HepG2 (cell line): ENCODE data around the gene SERINC5. TPM values are rescaled to one million over a fixed set of nuclear protein-coding genes. Genes with fewer than 3 reads are reported as not detected.

ENCODE experiments used
- HNF4G ChIP-seq, 2 experiments: sonication (generic) in 1 of 2; formaldehyde crosslinking in 1 of 2; IDR thresholded peaks; 2 replicates each; pipeline versions ENCODE4 v1.4.0 to v1.6.1; 2011 to 2020; ENCODE audit warnings: borderline replicate concordance in 2 of 2, low read depth in 2 of 2, mild to moderate bottlenecking in 2 of 2, low read length in 1 of 2, missing genetic modification reagents in 1 of 2, moderate library complexity in 1 of 2
- ISL2 ChIP-seq: sonication (generic); formaldehyde crosslinking; IDR thresholded peaks from 2 replicates; pipeline ENCODE4 v1.5.0; 2020; ENCODE audit warnings: missing genetic modification reagents
- KLF11 ChIP-seq: IDR thresholded peaks from 2 replicates; pipeline ENCODE4 v1.6.1; 2016; ENCODE audit warnings: missing compliant biosample characterization
- KLF16 ChIP-seq, 2 experiments: sonication (generic) in 1 of 2; formaldehyde crosslinking in 1 of 2; IDR thresholded peaks; 2 replicates each; pipeline versions ENCODE4 v1.6.1 to v1.8.0; 2016 to 2023; ENCODE audit warnings: missing genetic modification reagents in 2 of 2, missing compliant biosample characterization in 1 of 2
- NR2F2 ChIP-seq: IDR thresholded peaks from 2 replicates; pipeline ENCODE4 v1.6.1; 2012; ENCODE audit warnings: low read depth, inconsistent platforms, borderline replicate concordance
- PAF1 ChIP-seq: IDR thresholded peaks from 2 replicates; pipeline ENCODE4 v1.6.1; 2016; ENCODE audit warnings: missing genetic modification reagents, missing compliant biosample characterization
- SOX5 ChIP-seq: IDR thresholded peaks from 2 replicates; pipeline ENCODE4 v1.6.1; 2016; ENCODE audit warnings: borderline replicate concordance
- TBX3 ChIP-seq: fragments of 450-650 bp; IDR thresholded peaks from 2 replicates; pipeline ENCODE4 v1.6.1; 2017; ENCODE audit warnings: antibody characterized with exemption, mild to moderate bottlenecking, inconsistent platforms, borderline replicate concordance
- ZMAT3 ChIP-seq: sonication (generic); formaldehyde crosslinking; conservative IDR thresholded peaks from 2 replicates; pipeline ENCODE4 v1.7.0; 2021; ENCODE audit warnings: missing genetic modification reagents
- ZNF12 ChIP-seq: sonication (generic); formaldehyde crosslinking; IDR thresholded peaks from 2 replicates; pipeline ENCODE4 v1.5.0; 2020; ENCODE audit warnings: missing genetic modification reagents
- ZNF616 ChIP-seq: sonication (generic); formaldehyde crosslinking; IDR thresholded peaks from 2 replicates; pipeline ENCODE4 v1.5.0; 2020; ENCODE audit warnings: low read depth, mild to moderate bottlenecking, missing genetic modification reagents
- ZNF619 ChIP-seq: sonication (generic); formaldehyde crosslinking; IDR thresholded peaks from 2 replicates; pipeline ENCODE4 v1.4.0; 2020; ENCODE audit warnings: mild to moderate bottlenecking, missing genetic modification reagents
- ZSCAN25 ChIP-seq: sonication (generic); formaldehyde crosslinking; IDR thresholded peaks from 2 replicates; pipeline ENCODE4 v1.8.0; 2022; ENCODE audit warnings: mild to moderate bottlenecking, missing genetic modification reagents
- polyA plus RNA-seq, 8 experiments: library from polyadenylated mRNA; depleted of rRNA in 3 of 8; stranded (reverse) in 7 of 8; unstranded in 1 of 8; fragments of >200 nt; fragmentation: Illumina TruSeq in 4 of 8; extraction: Trizol in 4 of 8; gene quantifications; 2 replicates each; pipeline versions ENCODE4 v1.2.1 to v1.2.3, GENCODE V29; 2011 to 2016; ENCODE audit warnings: low read depth in 4 of 8, missing spikeins in 1 of 8, mixed read lengths in 1 of 8; ENCODE audit not compliant: insufficient read depth in 1 of 8
- total RNA-seq, 5 experiments: library from RNA; depleted of rRNA; stranded (reverse); fragments of >200 nt; fragmentation: Illumina TruSeq; extraction: Trizol; gene quantifications; 2 replicates each; pipeline ENCODE4 v1.2.3, GENCODE V29; 2016; ENCODE audit warnings: low read depth in 1 of 5
- TF ChIP-seq, protein P1 (sequence below): IDR thresholded peaks from 2 replicates; pipeline ENCODE4 v1.6.1; 2012; ENCODE audit warnings: low read depth, low read length, improper control_type of control experiment
- TF ChIP-seq, protein P2 (sequence below): sonication (generic); formaldehyde crosslinking; IDR thresholded peaks from 2 replicates; pipeline ENCODE4 v1.4.0; 2020; ENCODE audit warnings: missing genetic modification reagents
- TF ChIP-seq, protein P3 (sequence below): sonication (generic); IDR thresholded peaks from 2 replicates; pipeline ENCODE4 v1.6.1; 2016; ENCODE audit warnings: low read depth, borderline replicate concordance
- TF ChIP-seq, protein P4 (sequence below): IDR thresholded peaks from 2 replicates; pipeline ENCODE4 v1.4.0; 2020; ENCODE audit warnings: mild to moderate bottlenecking, missing genetic modification reagents
- TF ChIP-seq, protein P5 (sequence below): sonication (generic); formaldehyde crosslinking; IDR thresholded peaks from 2 replicates; pipeline ENCODE4 v1.5.1; 2020; ENCODE audit warnings: mild to moderate bottlenecking, moderate library complexity, missing genetic modification reagents

The SERINC5 gene
- total and polyA plus RNA-seq, 2 of the 13 experiments (the other 11 are each of a cell fraction or from before 2014, with no cell fraction given): 17.3 to 22.8 TPM

DNA sequence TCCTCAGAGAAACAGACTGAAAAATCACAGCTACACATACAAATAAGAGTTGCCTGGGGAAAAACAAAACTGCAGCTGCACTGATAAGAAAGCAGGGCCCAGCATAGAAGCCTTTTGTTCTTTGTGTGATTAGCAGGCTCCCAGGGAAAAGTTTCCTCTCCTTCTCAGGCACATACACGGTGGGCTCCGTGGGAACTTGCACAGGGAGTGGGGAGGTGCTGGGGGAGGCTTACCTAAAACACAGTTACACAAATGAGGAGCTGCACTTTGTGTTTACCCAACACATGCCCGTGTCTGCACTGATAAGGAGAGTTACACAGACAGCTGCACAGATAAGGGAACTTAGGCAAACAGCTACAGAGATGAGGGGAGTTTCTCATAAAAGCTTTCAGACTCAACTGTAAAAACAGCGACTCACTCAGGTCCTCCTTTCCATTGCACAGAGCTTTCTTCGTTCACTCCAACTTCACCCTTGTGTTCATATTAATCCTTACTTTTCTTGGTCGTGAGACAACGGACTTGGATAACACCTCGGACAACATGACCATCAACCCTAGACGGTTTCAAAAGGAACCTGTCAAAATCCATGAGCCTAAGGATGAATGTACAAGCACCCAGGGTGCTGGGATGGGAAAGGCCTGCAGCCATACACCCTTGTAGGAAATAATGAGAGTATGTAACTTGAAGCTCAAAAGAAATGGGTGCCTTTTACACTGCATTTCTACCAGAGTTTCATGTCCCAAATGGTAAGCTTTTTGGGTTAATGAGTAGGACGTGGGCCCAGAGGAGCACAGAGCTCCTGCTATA, 50.8 kb downstream of the SERINC5 start (continued):
- TF ChIP-seq, protein P1, sequence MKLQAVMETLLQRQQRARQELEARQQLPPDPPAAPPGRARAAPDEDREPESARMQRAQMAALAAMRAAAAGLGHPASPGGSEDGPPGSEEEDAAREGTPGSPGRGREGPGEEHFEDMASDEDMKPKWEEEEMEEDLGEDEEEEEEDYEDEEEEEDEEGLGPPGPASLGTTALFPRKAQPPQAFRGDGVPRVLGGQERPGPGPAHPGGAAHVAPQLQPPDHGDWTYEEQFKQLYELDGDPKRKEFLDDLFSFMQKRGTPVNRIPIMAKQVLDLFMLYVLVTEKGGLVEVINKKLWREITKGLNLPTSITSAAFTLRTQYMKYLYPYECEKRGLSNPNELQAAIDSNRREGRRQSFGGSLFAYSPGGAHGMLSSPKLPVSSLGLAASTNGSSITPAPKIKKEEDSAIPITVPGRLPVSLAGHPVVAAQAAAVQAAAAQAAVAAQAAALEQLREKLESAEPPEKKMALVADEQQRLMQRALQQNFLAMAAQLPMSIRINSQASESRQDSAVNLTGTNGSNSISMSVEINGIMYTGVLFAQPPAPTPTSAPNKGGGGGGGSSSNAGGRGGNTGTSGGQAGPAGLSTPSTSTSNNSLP: no peak
- TF ChIP-seq, protein P2, sequence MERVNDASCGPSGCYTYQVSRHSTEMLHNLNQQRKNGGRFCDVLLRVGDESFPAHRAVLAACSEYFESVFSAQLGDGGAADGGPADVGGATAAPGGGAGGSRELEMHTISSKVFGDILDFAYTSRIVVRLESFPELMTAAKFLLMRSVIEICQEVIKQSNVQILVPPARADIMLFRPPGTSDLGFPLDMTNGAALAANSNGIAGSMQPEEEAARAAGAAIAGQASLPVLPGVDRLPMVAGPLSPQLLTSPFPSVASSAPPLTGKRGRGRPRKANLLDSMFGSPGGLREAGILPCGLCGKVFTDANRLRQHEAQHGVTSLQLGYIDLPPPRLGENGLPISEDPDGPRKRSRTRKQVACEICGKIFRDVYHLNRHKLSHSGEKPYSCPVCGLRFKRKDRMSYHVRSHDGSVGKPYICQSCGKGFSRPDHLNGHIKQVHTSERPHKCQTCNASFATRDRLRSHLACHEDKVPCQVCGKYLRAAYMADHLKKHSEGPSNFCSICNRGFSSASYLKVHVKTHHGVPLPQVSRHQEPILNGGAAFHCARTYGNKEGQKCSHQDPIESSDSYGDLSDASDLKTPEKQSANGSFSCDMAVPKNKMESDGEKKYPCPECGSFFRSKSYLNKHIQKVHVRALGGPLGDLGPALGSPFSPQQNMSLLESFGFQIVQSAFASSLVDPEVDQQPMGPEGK: peak; percentile 93
- TF ChIP-seq HNF4G (IDR thresholded peaks at IDR 0.05; ENCODE audit: borderline replicate concordance, low read depth, low read length) (peak; percentile 56; the same call in 1 of the 2 replicates), HNF4G (CRISPR knock-in tag; IDR thresholded peaks at IDR 0.05; ENCODE audit: borderline replicate concordance, low read depth) (peak; percentile 80), PAF1 (no peak), ISL2 (peak; percentile 93), ZSCAN25 (peak; percentile 57; the same call in 1 of the 2 replicates), SOX5 (CRISPR knock-in tag) (peak; percentile 86), ZNF12 (peak; percentile 45; the same call in 1 of the 2 replicates), KLF16 (CRISPR knock-in tag; IDR thresholded peaks at IDR 0.05) (peak in 1 of 2 experiments; percentile 74; a peak in 1 of 4 replicates), ZNF616 (CRISPR knock-in tag) (no peak), TBX3 (peak; percentile 71; the same call in 1 of the 2 replicates), ZMAT3 (0 out of 2 replicates have a peak, but pooled peaks have one; percentile 51), NR2F2 (peak; percentile 62; the same call in 1 of the 2 replicates), KLF11 (CRISPR knock-in tag) (peak; percentile 84), ZNF619 (CRISPR knock-in tag) (0 out of 2 replicates have a peak, but pooled peaks have one; percentile 53)
- TF ChIP-seq, protein P3, sequence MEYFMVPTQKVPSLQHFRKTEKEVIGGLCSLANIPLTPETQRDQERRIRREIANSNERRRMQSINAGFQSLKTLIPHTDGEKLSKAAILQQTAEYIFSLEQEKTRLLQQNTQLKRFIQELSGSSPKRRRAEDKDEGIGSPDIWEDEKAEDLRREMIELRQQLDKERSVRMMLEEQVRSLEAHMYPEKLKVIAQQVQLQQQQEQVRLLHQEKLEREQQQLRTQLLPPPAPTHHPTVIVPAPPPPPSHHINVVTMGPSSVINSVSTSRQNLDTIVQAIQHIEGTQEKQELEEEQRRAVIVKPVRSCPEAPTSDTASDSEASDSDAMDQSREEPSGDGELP: peak; percentile 90
- TF ChIP-seq, protein P4, sequence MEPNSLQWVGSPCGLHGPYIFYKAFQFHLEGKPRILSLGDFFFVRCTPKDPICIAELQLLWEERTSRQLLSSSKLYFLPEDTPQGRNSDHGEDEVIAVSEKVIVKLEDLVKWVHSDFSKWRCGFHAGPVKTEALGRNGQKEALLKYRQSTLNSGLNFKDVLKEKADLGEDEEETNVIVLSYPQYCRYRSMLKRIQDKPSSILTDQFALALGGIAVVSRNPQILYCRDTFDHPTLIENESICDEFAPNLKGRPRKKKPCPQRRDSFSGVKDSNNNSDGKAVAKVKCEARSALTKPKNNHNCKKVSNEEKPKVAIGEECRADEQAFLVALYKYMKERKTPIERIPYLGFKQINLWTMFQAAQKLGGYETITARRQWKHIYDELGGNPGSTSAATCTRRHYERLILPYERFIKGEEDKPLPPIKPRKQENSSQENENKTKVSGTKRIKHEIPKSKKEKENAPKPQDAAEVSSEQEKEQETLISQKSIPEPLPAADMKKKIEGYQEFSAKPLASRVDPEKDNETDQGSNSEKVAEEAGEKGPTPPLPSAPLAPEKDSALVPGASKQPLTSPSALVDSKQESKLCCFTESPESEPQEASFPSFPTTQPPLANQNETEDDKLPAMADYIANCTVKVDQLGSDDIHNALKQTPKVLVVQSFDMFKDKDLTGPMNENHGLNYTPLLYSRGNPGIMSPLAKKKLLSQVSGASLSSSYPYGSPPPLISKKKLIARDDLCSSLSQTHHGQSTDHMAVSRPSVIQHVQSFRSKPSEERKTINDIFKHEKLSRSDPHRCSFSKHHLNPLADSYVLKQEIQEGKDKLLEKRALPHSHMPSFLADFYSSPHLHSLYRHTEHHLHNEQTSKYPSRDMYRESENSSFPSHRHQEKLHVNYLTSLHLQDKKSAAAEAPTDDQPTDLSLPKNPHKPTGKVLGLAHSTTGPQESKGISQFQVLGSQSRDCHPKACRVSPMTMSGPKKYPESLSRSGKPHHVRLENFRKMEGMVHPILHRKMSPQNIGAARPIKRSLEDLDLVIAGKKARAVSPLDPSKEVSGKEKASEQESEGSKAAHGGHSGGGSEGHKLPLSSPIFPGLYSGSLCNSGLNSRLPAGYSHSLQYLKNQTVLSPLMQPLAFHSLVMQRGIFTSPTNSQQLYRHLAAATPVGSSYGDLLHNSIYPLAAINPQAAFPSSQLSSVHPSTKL: peak; percentile 94
- TF ChIP-seq, protein P5, sequence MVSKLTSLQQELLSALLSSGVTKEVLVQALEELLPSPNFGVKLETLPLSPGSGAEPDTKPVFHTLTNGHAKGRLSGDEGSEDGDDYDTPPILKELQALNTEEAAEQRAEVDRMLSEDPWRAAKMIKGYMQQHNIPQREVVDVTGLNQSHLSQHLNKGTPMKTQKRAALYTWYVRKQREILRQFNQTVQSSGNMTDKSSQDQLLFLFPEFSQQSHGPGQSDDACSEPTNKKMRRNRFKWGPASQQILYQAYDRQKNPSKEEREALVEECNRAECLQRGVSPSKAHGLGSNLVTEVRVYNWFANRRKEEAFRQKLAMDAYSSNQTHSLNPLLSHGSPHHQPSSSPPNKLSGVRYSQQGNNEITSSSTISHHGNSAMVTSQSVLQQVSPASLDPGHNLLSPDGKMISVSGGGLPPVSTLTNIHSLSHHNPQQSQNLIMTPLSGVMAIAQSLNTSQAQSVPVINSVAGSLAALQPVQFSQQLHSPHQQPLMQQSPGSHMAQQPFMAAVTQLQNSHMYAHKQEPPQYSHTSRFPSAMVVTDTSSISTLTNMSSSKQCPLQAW: peak; percentile 25; the same call in 1 of the 2 replicates
